Measurements from ENCODE around the gene VSIR. TPM values are rescaled to one million over a fixed set of nuclear protein-coding genes. Genes with fewer than 3 reads are reported as not detected.

Gene VSIR
- total RNA-seq, 2 donors from 2014 or later = 14.8 to 17.1 TPM

DNA sequence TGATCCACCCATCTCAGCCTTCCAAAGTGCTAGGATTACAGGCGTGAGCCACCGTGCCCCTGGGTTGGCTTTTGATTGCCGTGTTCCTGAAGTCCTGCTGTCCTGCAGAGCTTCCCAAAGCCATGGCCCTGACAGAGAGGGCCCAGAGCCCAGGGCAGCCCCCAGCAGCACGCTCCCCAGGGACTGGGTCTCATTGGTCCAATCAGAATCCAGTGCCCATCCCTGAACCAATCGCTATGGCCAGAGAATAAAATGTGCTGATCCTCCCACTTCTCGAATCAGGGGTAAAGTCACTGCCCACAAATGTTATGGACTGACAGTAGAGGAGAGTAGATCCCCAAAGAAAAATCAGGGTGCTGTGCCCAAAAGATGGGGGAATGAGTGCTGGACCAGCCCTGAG lies 48.8 kb downstream of the VSIR start:
- WGBS, 2 donors = 81 to 90% methylated on average over 3 to 6 of the region's 6 CpGs
- ATAC-seq (no peak), DNase-seq (no peak)
- TF ChIP-seq, protein P1, sequence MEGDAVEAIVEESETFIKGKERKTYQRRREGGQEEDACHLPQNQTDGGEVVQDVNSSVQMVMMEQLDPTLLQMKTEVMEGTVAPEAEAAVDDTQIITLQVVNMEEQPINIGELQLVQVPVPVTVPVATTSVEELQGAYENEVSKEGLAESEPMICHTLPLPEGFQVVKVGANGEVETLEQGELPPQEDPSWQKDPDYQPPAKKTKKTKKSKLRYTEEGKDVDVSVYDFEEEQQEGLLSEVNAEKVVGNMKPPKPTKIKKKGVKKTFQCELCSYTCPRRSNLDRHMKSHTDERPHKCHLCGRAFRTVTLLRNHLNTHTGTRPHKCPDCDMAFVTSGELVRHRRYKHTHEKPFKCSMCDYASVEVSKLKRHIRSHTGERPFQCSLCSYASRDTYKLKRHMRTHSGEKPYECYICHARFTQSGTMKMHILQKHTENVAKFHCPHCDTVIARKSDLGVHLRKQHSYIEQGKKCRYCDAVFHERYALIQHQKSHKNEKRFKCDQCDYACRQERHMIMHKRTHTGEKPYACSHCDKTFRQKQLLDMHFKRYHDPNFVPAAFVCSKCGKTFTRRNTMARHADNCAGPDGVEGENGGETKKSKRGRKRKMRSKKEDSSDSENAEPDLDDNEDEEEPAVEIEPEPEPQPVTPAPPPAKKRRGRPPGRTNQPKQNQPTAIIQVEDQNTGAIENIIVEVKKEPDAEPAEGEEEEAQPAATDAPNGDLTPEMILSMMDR (IDR thresholded peaks at IDR 0.05) = no peak
- no peak for TF ChIP-seq POLR2A (IDR thresholded peaks at IDR 0.05)
- no peaks in the 10 kb centered on the region for H3K9me3 ChIP-seq
- H3K27me3 ChIP-seq = no peaks in the 10 kb centered on the region
- intact Hi-C loops (cut with DNase I) = no loop called here
- no peak overlapping the region for H3K4me3 ChIP-seq
- no peak overlapping the region for H3K27ac ChIP-seq
- peaks cover 25% of the 10 kb centered on the region for H3K4me1 ChIP-seq
- no peaks in the 10 kb centered on the region for H3K36me3 ChIP-seq (replicated peaks in 1 of 2; ENCODE audit: insufficient read depth in 1 of 2, low read depth in 2 of 2)

DNA sequence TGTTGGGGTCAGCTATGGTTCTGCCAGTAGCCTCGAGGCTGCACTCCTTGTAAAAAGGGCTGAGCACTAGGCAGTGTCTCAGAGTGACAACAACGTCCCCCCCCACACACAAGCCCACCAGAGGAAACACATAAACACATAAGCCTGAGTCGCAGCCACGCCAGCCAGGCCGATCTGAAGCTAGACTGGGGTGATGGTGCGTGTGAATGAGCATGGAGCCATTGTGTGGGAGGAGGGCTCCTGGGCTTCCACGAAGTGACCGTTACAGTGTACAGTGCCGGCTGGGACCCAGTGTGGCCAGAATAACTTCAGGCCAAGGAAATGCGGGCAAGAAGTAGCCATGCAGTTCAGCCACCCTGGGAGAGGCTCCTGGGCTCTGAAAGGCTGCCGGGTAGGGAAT lies 50.0 kb downstream of the VSIR start:
- Histone ChIP-seq H3K9me3 (no peaks in the 10 kb centered on the region), H3K27ac (no peak overlapping the region), H3K4me1 (peaks cover 13% of the 10 kb centered on the region), H3K27me3 (no peaks in the 10 kb centered on the region), H3K4me3 (no peak overlapping the region), H3K36me3 (replicated peaks in 1 of 2; ENCODE audit: insufficient read depth in 1 of 2, low read depth in 2 of 2) (no peaks in the 10 kb centered on the region)
- TF ChIP-seq, protein P1 (IDR thresholded peaks at IDR 0.05) = no peak
- TF ChIP-seq POLR2A (IDR thresholded peaks at IDR 0.05) = no peak
- ATAC-seq = no peak
- intact Hi-C loops (cut with DNase I) = no loop called here
- WGBS, 2 donors = 80 to 86% methylated on average over 7 to 11 of the region's 11 CpGs
- no peak for DNase-seq

DNA sequence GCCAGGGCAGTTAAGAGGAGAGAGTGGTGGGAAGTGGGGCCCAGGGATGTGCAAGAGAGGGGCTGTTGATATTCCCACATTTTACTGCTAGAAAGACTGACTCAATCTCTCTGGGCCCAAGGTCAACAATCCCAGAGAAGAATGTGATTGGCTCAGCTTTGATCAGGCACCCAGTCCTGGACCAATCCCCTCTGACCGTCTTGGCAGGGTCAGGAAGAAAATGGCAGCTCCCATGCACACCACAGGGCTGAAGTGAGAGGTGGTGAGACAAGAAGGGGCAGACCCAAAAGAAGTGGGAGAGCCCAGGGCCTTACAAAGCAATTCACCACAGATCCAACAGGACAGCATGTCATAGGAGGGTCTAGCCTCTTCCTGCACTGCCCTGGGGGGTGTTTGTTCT lies 50.5 kb downstream of the VSIR start:
- no peak for ATAC-seq
- TF ChIP-seq, protein P1 (IDR thresholded peaks at IDR 0.05) = no peak
- TF ChIP-seq POLR2A (IDR thresholded peaks at IDR 0.05) = no peak

DNA sequence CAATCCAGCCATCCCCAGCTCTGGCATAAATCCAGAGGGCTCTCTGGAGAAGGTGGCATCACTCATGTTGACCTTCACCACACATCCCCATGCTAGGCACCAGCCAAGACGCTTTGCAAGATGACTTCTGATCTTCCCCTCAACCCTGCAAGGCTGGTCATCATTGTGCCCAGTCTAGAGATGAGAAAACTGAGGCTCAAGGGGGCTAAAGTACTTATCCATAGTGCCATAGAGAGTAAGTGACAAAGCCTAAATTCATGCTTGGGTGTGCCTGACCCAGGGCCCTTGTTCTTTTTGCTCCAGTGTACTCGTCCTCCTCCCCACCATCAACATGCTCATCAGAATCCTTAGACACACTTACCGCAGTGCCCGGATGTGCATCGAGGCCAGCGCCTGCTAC lies 52.0 kb downstream of the VSIR start:
- H3K36me3 ChIP-seq (replicated peaks in 1 of 2; ENCODE audit: insufficient read depth in 1 of 2, low read depth in 2 of 2) = no peaks in the 10 kb centered on the region
- H3K27ac ChIP-seq = no peak overlapping the region
- H3K27me3 ChIP-seq = no peaks in the 10 kb centered on the region
- no peak overlapping the region for H3K4me3 ChIP-seq
- TF ChIP-seq POLR2A (IDR thresholded peaks at IDR 0.05) = no peak
- TF ChIP-seq, protein P1 (IDR thresholded peaks at IDR 0.05) = no peak
- ATAC-seq (no peak), DNase-seq (no peak)
- H3K9me3 ChIP-seq = no peaks in the 10 kb centered on the region
- intact Hi-C loops (cut with DNase I) = no loop called here
- H3K4me1 ChIP-seq = no peaks in the 10 kb centered on the region
- 85 to 87% methylated on average over 6 of the region's 6 CpGs for WGBS, 2 donors

More for the DNA sequence above, 50.5 kb downstream of the VSIR start:
- Histone ChIP-seq H3K27me3 (no peaks in the 10 kb centered on the region), H3K4me1 (peaks cover 9% of the 10 kb centered on the region), H3K27ac (no peak overlapping the region), H3K36me3 (replicated peaks in 1 of 2; ENCODE audit: insufficient read depth in 1 of 2, low read depth in 2 of 2) (no peaks in the 10 kb centered on the region), H3K9me3 (no peaks in the 10 kb centered on the region), H3K4me3 (no peak overlapping the region)
- intact Hi-C loops (cut with DNase I) = no loop called here
- no peak for DNase-seq
- 50 to 60% methylated on average over 1 of the region's 1 CpG for WGBS, 2 donors

DNA sequence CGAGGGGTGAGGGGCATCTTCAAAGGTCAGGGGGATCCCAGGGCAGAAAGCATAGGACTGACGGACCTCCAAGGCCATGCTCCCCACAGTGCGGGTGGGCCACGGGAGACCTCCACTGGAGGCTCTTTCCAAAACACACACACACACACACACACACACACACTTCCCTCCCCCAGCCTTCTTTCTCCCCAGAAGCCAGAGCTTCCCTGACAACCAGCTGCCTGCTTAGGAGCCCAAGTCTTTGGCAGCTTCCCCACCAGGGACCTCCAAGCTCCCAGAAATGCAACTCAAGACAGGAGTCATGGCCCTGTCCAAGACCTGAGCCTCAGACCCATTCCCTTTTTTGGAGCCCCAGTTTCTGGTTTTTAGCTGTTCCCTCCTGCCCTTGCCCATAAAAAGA lies 53.0 kb downstream of the VSIR start:
- no peaks in the 10 kb centered on the region for H3K27me3 ChIP-seq
- 51 to 77% methylated on average over 4 of the region's 4 CpGs for WGBS, 2 donors
- no peak for DNase-seq
- no peak for ATAC-seq
- no peaks in the 10 kb centered on the region for H3K4me1 ChIP-seq
- H3K9me3 ChIP-seq = no peaks in the 10 kb centered on the region
- no peak overlapping the region for H3K4me3 ChIP-seq
- H3K36me3 ChIP-seq (replicated peaks in 1 of 2; ENCODE audit: insufficient read depth in 1 of 2, low read depth in 2 of 2) = no peaks in the 10 kb centered on the region
- intact Hi-C loops (cut with DNase I) = no loop called here
- TF ChIP-seq POLR2A (IDR thresholded peaks at IDR 0.05) = no peak
- TF ChIP-seq, protein P1 (IDR thresholded peaks at IDR 0.05) = no peak
- no peak overlapping the region for H3K27ac ChIP-seq
